ENCODE results near the gene AATF.
"Not testable (repeated sequence)": the region's sequence is repeated elsewhere in the genome, so short reads cannot be mapped to it uniquely, and the experiment has no call there.

Gene AATF

DNA sequence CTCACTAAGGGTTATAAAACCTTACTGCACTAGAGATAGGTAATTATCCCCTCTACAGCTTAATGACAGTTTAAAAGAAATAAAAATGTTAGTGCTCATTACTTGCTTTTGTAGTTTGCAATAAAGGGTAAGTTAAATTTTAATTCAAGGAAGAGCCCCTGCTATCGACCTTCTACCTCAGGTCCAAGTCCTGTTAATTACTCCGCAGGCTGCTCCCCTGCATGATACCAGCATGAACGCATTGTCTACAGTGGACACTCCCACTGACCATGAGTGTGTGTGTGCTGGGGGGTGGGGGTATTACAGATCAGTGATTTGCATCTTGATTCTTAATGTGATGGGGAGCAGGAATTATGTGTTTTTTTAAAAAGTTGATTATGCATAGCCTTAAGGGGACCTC lies 103.1 kb downstream of the AATF start:
- no peak for DNase-seq

- no peak for DNase-seq
Measured at GRCh38 chr17:37052450-37052849, 103.7 kb downstream of the AATF start.

DNA sequence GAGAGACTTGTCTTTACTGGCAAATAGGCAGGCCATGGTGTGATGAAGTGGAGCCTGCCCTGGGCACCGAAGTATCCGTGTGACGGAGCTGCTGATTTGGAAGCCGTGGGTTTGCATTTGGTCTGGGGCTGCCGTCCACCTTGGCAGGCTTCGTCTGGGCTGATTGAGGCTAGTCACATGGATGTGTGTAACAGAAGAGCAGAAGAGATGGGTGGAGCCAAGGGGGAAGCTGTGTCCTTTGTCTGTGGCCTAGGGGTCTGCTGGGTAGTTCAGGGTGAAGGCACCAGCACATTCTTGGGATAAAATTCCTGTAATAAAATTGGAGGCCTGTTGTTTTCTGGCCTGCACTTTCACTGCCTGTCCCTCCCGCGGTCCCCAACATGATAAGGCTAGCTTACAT lies 106.1 kb downstream of the AATF start:
- DNase-seq: no peak

DNA sequence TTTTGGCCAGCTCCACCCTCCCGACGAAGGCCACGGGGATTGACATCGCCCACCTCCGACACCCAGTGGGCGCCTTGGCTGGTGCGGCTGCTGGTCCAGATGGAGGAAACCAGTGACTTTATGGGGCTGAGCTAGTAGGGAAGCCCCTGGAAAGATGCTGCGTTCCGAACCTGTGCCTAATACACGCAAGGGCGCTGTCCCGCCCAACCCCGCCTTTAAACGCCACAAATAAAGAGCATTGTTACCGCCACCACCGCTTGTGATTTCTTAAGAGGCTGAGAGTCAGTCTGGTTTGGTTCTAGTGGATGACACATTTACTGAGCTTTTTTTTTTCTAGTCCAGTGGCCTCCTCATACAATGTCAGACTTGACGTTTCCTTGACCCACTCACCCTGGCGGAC lies 107.9 kb downstream of the AATF start:
- DNase-seq: no peak

DNA sequence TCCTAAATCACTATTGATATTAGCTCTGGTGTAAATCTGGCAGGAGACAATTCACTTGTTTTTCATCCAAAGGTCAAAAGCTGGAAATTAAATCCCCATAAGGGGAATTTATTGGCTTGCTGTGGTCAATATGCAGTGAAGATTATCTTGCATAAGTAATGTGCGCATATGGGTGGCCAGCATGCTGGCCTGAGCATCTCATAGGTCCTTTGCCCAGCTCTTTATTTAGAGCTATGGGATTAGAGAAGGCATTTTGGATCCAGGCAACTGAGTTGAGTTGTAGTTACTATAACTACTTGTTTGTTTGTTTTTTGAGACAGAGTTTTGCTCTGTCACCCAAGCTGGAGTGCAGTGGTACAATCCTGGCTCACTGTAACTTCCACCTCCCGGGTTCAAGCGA lies 110.7 kb downstream of the AATF start:
- no peak for DNase-seq

DNA sequence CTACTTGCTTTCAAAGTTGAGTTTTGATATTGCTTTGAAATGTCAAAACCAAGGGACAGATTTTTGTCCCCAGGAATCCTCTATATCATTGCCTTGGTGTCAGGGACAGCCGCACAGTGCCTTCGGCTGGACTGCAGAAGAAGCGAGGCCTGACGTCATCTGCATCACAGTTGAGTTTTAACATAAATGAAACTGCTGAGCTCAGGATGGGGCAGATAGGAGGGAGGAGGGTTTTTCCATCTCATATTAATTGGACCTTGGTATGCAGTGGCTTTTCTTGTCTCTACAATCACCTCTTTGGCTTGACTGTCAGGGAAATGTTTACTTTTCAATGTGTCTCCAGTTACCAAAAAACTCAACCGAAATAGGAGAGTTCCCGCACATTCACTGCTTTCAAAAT lies 111.3 kb downstream of the AATF start:
- no peak for DNase-seq

GRCh38 chr17:37060928-37061327 lies 112.2 kb downstream of the AATF start:
- DNase-seq: no peak

DNA sequence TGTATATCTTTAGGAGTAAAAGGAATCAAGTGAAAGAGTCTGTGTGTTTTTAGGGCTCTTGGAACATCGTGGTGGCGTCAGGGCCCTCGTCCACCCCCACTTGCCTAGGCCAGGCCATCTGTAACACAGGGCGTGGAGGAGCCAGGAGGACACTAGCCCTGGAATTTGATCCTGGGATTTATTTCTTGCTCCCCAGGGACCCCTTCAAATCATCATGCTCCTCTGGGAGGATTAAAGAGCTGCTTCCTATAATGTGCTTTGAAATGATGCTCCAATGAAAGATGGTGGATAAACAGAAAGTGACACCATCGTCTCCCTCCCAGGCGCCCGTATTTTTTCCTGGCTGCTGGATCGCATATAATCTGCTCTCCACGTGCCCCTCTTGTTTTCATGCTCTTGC lies 113.3 kb downstream of the AATF start:
- DNase-seq: no peak

GRCh38 chr17:37064206-37064605 lies 115.5 kb downstream of the AATF start:
- DNase-seq: no peak

- no peak for DNase-seq
Measured at GRCh38 chr17:37064956-37065355, 116.2 kb downstream of the AATF start.

GRCh38 chr17:37065486-37066321 lies 117.0 kb downstream of the AATF start:
- no peak for DNase-seq

- no peak for DNase-seq
Measured at GRCh38 chr17:37066322-37067255, 117.8 kb downstream of the AATF start.

DNA sequence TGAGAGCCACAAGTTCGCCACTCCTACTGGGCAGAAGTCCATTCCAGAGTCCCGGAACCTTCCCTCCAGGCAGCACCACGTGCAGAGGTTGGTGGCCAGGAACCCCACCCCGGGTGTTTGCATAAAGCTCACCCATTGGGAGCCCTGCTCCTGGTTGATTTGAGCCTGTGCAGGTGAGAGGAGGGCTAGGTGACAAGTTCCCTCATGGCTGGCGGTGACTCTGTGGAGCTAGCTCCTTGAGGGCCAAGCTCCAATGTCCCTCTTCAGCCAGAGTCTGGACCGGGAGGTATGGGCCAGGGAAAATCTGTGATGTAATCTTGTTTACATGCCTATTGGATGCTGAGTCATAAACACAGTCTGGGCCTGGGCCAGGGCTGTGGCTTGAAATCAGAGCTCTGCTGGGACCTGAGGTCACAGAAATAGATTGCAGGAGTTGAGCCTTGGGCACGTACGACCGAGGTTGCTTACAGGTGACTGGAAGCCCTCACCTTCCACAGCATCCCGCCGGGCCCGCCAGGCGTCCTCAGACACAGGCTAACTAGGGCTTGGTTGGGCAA lies 118.9 kb downstream of the AATF start:
- DNase-seq: peak; percentile 64

DNA sequence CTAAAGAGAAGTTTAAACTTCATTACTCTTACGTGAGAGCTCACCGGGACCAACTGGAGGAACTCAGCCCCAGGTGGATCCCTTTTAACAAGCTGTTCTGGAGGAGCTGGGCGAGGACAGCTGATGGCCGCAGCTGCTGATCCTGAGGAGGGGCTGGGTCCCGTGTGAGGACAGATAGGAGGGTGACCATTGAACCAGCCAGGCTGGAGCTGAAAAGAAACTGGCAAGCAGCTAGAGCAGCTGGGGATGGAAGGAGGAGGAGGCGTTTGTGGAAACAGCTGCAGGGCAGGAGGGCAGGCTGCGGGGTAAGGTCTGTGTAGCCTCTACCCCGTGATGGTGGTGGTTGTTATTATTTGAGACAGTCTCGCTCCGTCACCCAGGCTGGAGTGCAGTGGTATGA lies 119.5 kb downstream of the AATF start:
- no peak for DNase-seq

- DNase-seq: no peak
Measured at GRCh38 chr17:37069087-37069486, 120.3 kb downstream of the AATF start.

- not testable (repeated sequence) for DNase-seq
Measured at GRCh38 chr17:37073464-37073863, 124.7 kb downstream of the AATF start.

- DNase-seq: no peak
Measured at GRCh38 chr17:37079065-37079708, 130.4 kb downstream of the AATF start.

- DNase-seq: no peak
Measured at GRCh38 chr17:37079735-37080134, 131.0 kb downstream of the AATF start.

- DNase-seq: no peak
Measured at GRCh38 chr17:37081287-37081686, 132.5 kb downstream of the AATF start.

DNA sequence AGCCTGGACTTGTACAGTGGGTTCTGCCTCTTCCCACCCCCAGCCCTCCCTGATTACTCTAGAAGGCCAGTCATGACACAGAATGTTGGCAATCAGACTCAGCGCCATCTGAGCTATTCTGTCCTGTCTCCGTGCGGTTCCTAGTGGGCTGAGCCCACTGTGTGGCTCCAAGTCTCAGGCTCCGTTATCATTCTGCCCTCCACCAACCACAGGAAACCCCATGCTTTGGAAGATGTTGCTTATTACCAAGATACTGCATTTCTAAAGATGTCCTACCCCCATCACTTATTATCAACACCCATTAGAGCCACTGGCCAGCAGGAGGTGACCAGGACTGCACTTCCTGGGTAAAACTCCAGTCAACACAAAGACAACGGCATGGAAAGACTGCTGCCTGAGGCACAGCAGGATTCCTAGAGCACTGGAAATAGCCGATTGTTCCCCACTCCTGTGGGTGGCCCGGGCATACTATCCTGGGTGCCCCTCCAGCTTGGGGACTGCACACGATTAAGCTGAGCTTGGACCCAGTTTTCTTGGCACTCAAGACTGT lies 133.6 kb downstream of the AATF start:
- DNase-seq: no peak

DNA sequence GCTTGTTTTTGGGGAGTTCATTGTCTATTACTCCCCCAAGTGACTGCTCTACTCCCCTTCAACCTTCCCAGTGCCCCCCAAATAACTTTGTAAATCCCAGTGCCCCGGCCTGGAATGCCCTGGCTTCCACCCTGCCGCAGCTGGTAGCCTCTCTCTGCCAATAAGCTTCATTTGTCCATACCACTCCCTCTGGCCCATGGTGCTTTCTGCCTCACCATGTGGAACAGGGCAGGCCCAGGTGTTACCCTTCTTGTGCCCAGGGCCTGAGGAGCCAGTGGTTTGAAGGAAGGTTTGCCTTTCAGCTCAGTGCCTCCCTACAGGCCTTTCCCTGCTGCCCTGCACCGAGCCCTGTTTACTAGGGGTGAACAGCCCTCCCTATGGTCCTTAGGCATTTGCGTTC lies 134.2 kb downstream of the AATF start:
- no peak for DNase-seq

DNA sequence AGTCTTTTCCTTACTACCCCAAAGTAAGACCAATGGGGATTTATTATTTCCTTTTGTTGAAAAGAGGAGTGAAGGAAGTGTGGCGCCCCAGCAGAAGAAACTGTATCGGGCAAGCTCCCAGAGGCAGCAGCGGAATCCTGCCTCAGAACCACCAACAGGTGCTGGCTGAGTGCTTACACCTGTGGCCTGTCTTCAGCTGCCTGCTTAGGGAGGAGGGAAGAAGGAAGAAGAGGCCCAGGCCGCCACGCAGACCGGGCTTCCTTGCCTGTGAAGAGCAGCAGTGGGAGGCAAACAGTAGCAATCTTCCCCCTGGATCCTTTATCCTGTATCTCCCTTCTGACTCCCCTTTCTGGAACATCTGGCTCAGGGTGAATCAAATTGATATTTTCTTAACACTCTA lies 134.7 kb downstream of the AATF start:
- DNase-seq: no peak

DNA sequence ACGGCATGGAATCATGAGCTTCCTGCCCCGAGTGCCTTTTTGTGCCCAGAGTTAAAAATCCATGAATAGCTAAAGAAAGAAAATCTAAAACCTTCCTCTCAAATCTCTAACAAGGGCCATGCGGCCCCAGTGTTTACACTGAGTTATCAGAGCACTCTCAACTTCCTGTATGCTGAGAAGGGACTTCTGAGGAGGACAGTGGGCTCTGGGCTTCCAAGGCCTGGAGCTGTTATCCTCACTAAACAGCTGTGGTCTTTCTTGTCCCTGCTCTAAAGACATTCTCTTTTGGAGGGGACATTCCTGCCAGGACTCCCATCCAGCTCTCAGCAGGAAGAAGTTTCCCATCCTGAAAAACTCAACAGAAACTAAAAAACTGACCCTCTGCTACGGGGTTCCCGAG lies 135.6 kb downstream of the AATF start:
- no peak for DNase-seq
